HEK293 (cell line): ENCODE results near the gene DNAJC7.

Experiments used
- CTCF ChIA-PET: fragments of 350-600 bp; formaldehyde crosslinking; extraction: SDS; loops from one replicate; lab custom pipeline; 2021; ENCODE audit warnings: antibody characterized with exemption; lab: Yijun Ruan, JAX
- POLR2A ChIA-PET: fragments of 300-600 bp; formaldehyde crosslinking; extraction: SDS; loops from one replicate; lab custom pipeline; 2020; ENCODE audit warnings: antibody characterized with exemption, inconsistent platforms; lab: Yijun Ruan, JAX
- H3K27ac ChIP-seq: fragments of 200-500 bp; sonication (Bioruptor generic); 2 replicates; pipeline ENCODE4 v1.5.1; 2014; ENCODE audit warnings: low read depth, low read length, control low read depth, inconsistent platforms; ENCODE audit errors: extremely low read depth
- H3K36me3 ChIP-seq, 2 experiments: fragments of 200-500 bp in 1 of 2; sonication (Bioruptor generic) in 1 of 2; 1 replicate in 1 of 2; 2 replicates in 1 of 2; pipeline ENCODE4 v1.5.1; 2014 to 2017; ENCODE audit warnings: inconsistent platforms in 2 of 2, low read length in 2 of 2; ENCODE audit not compliant: control insufficient read depth in 2 of 2, insufficient read depth in 1 of 2
- H3K4me1 ChIP-seq: fragments of 200-500 bp; sonication (Bioruptor generic); 2 replicates; pipeline ENCODE4 v1.5.1; 2014; ENCODE audit warnings: mild to moderate bottlenecking, low read length, inconsistent platforms; ENCODE audit not compliant: control insufficient read depth, insufficient read depth
- H3K4me3 ChIP-seq: 2 replicates; pipeline ENCODE4 v1.5.1; 2011; ENCODE audit warnings: low read depth, mild to moderate bottlenecking, control low read depth, low read length, moderate library complexity
- H3K9me3 ChIP-seq: fragments of 200-500 bp; sonication (Bioruptor generic); 2 replicates; pipeline ENCODE4 v1.5.1; 2014; ENCODE audit warnings: low read depth, low read length, inconsistent platforms; ENCODE audit not compliant: control insufficient read depth, insufficient read depth
- GLIS1 ChIP-seq: fragments of 450-650 bp; formaldehyde crosslinking; IDR thresholded peaks from 2 replicates; pipeline ENCODE4 v1.5.1; 2016; ENCODE audit warnings: missing biosample characterization, missing genetic modification characterization
- GLIS2 ChIP-seq: fragments of 450-650 bp; formaldehyde crosslinking; IDR thresholded peaks from 2 replicates; pipeline ENCODE4 v1.5.1; 2016; ENCODE audit warnings: missing biosample characterization, missing genetic modification characterization
- MZF1 ChIP-seq: fragments of 450-650 bp; formaldehyde crosslinking; IDR thresholded peaks from 2 replicates; pipeline ENCODE4 v1.5.1; 2017; ENCODE audit warnings: missing biosample characterization, missing genetic modification characterization, borderline replicate concordance
- OSR2 ChIP-seq: fragments of 450-650 bp; formaldehyde crosslinking; IDR thresholded peaks from 2 replicates; pipeline ENCODE4 v1.5.1; 2016; ENCODE audit warnings: missing biosample characterization, missing genetic modification characterization
- SP3 ChIP-seq: fragments of 450-650 bp; formaldehyde crosslinking; IDR thresholded peaks from 2 replicates; pipeline ENCODE4 v1.5.1; 2016; ENCODE audit warnings: missing biosample characterization, missing genetic modification characterization
- TCF7L2 ChIP-seq: IDR thresholded peaks from 2 replicates; pipeline ENCODE4 v1.6.1; 2011; ENCODE audit warnings: low read depth, mild to moderate bottlenecking, inconsistent platforms, low read length, moderate library complexity, borderline replicate concordance
- YY2 ChIP-seq: fragments of 450-650 bp; formaldehyde crosslinking; IDR thresholded peaks from 2 replicates; pipeline ENCODE4 v1.5.1; 2016; ENCODE audit warnings: missing biosample characterization, missing genetic modification characterization
- ZBTB1 ChIP-seq: fragments of 450-650 bp; formaldehyde crosslinking; IDR thresholded peaks from 2 replicates; pipeline ENCODE4 v1.5.1; 2016; ENCODE audit warnings: missing biosample characterization, missing genetic modification characterization
- ZBTB17 ChIP-seq: fragments of 450-650 bp; formaldehyde crosslinking; IDR thresholded peaks from 2 replicates; pipeline ENCODE4 v1.5.1; 2016; ENCODE audit warnings: missing biosample characterization, missing genetic modification characterization
- ZBTB20 ChIP-seq: fragments of 450-650 bp; formaldehyde crosslinking; IDR thresholded peaks from 2 replicates; pipeline ENCODE4 v1.5.1; 2016; ENCODE audit warnings: missing biosample characterization, missing genetic modification characterization
- ZBTB48 ChIP-seq: fragments of 450-650 bp; formaldehyde crosslinking; IDR thresholded peaks from 2 replicates; pipeline ENCODE4 v1.5.1; 2016; ENCODE audit warnings: missing biosample characterization, missing genetic modification characterization
- ZBTB8A ChIP-seq: fragments of 450-650 bp; formaldehyde crosslinking; IDR thresholded peaks from 2 replicates; pipeline ENCODE4 v1.5.1; 2016; ENCODE audit warnings: missing biosample characterization, missing genetic modification characterization
- ZFHX2 ChIP-seq: fragments of 450-650 bp; formaldehyde crosslinking; conservative IDR thresholded peaks from 2 replicates; pipeline ENCODE4 v1.5.1; 2016; ENCODE audit warnings: missing biosample characterization, missing genetic modification characterization
- ZFP41 ChIP-seq: fragments of 450-650 bp; formaldehyde crosslinking; IDR thresholded peaks from 2 replicates; pipeline ENCODE4 v1.5.1; 2016; ENCODE audit warnings: missing biosample characterization, missing genetic modification characterization, borderline replicate concordance
- ZIC2 ChIP-seq: fragments of 450-650 bp; formaldehyde crosslinking; IDR thresholded peaks from 2 replicates; pipeline ENCODE4 v1.5.1; 2016; ENCODE audit warnings: missing biosample characterization, missing genetic modification characterization
- ZNF114 ChIP-seq: fragments of 450-650 bp; formaldehyde crosslinking; IDR thresholded peaks from 2 replicates; pipeline ENCODE4 v1.5.0; 2017; ENCODE audit warnings: missing biosample characterization, missing genetic modification characterization
- ZNF248 ChIP-seq: fragments of 450-650 bp; formaldehyde crosslinking; IDR thresholded peaks from 2 replicates; pipeline ENCODE4 v1.5.1; 2017; ENCODE audit warnings: missing biosample characterization, missing genetic modification characterization
- ZNF433 ChIP-seq: fragments of 450-650 bp; formaldehyde crosslinking; IDR thresholded peaks from 2 replicates; pipeline ENCODE4 v1.5.1; 2016; ENCODE audit warnings: missing biosample characterization, missing genetic modification characterization, low read depth
- ZNF549 ChIP-seq: fragments of 450-650 bp; IDR thresholded peaks from 2 replicates; pipeline ENCODE4 v1.5.1; 2018; ENCODE audit warnings: missing biosample characterization, missing genetic modification characterization, mild to moderate bottlenecking, inconsistent platforms, moderate library complexity
- ZNF585B ChIP-seq: fragments of 450-650 bp; formaldehyde crosslinking; IDR thresholded peaks from 2 replicates; pipeline ENCODE4 v1.5.1; 2016; ENCODE audit warnings: missing biosample characterization, missing genetic modification characterization
- ZNF621 ChIP-seq: fragments of 450-650 bp; formaldehyde crosslinking; IDR thresholded peaks from 2 replicates; pipeline ENCODE4 v1.5.1; 2017; ENCODE audit warnings: missing biosample characterization, missing genetic modification characterization
- TF ChIP-seq, protein P1 (sequence below): IDR thresholded peaks from 2 replicates; pipeline ENCODE4 v1.6.1; 2011; ENCODE audit warnings: mild to moderate bottlenecking, low read depth, low read length, borderline replicate concordance
- TF ChIP-seq, protein P2 (sequence below): fragments of 450-650 bp; formaldehyde crosslinking; IDR thresholded peaks from 2 replicates; pipeline ENCODE4 v1.5.1; 2017; ENCODE audit warnings: missing biosample characterization, missing genetic modification characterization

DNAJC7 gene

DNA sequence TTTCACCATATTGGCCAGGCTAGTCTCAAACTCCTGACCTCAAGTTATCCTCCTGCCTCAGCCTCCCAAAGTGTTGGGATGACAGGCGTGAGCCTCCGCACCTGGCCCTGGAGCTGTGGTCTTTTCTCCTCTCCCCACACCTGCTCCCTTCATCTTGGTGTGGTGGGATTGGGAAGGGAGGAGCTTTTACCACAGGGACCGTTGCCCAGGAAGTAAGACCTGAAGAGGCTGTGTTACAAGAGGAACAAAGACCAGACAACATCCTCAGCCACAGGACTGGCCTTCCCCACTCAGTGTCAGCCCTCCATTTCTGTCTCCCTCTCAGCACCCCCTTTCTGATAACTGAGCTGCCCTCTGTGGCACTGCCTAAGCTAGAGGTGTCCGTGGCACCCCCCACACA lies 42.6 kb upstream of the DNAJC7 start:
- Histone ChIP-seq H3K4me1 (no peaks in the 10 kb centered on the region), H3K27ac (no peak overlapping the region), H3K4me3 (no peak overlapping the region), H3K36me3 (no peaks in the 10 kb centered on the region)
- POLR2A ChIA-PET, result no interaction called here
- CTCF ChIA-PET, result interaction anchor here (0.5 to 6.5 kb wide), 3 partner anchors 7 to 42 kb away, joined by 3 to 49 read pairs (median 3); no protein-coding TSS in a partner anchor
- TF ChIP-seq, protein P1, sequence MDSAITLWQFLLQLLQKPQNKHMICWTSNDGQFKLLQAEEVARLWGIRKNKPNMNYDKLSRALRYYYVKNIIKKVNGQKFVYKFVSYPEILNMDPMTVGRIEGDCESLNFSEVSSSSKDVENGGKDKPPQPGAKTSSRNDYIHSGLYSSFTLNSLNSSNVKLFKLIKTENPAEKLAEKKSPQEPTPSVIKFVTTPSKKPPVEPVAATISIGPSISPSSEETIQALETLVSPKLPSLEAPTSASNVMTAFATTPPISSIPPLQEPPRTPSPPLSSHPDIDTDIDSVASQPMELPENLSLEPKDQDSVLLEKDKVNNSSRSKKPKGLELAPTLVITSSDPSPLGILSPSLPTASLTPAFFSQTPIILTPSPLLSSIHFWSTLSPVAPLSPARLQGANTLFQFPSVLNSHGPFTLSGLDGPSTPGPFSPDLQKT, result no peak
- TF ChIP-seq, all 188 proteins: peak for 0
- no peaks in the 10 kb centered on the region for H3K9me3 ChIP-seq

DNA sequence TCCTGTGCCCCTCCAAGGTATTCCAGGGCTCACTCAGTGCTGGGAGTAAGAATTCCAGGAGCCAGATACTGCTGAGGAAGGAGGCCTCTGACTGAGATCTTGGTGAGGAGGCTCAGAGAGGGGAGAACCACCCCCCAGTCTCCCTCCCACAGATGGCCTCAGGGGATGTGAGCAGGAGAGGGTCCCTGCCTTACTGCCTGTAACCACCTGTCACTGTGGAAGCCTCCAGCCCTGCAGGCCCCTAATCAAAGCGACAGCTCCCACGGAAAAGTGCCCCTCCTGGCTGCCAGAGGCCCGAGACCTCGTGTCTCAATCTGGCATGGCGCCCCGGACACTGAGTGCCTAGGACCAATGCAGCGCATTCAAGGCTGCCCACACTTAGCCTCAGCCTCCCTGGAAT lies 40.8 kb upstream of the DNAJC7 start:
- H3K27ac ChIP-seq, result no peak overlapping the region
- POLR2A ChIA-PET, result interaction anchor here (0.7 kb wide), 1 partner anchor 23 kb away, joined by 3 read pairs; no protein-coding TSS in a partner anchor
- H3K4me1 ChIP-seq, result no peaks in the 10 kb centered on the region
- TF ChIP-seq, protein P2, sequence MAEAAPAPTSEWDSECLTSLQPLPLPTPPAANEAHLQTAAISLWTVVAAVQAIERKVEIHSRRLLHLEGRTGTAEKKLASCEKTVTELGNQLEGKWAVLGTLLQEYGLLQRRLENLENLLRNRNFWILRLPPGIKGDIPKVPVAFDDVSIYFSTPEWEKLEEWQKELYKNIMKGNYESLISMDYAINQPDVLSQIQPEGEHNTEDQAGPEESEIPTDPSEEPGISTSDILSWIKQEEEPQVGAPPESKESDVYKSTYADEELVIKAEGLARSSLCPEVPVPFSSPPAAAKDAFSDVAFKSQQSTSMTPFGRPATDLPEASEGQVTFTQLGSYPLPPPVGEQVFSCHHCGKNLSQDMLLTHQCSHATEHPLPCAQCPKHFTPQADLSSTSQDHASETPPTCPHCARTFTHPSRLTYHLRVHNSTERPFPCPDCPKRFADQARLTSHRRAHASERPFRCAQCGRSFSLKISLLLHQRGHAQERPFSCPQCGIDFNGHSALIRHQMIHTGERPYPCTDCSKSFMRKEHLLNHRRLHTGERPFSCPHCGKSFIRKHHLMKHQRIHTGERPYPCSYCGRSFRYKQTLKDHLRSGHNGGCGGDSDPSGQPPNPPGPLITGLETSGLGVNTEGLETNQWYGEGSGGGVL (tag by site-specific recombination), result peak; percentile 65
- TF ChIP-seq ZBTB48 (tag by site-specific recombination), result 0 out of 2 replicates have a peak, but pooled peaks have one; percentile 27
- TF ChIP-seq GLIS1 (tag by site-specific recombination), result peak; percentile 79
- peak; percentile 44 for TF ChIP-seq GLIS2
- TF ChIP-seq ZNF114, result no peak
- TF ChIP-seq ZFHX2 (tag by site-specific recombination), result peak; percentile 34; the same call in 1 of the 2 replicates
- no peak for TF ChIP-seq MZF1 (tag by site-specific recombination)
- TF ChIP-seq ZIC2 (tag by site-specific recombination), result peak; percentile 66
- CTCF ChIA-PET, result interaction anchor here (0.5 to 6.5 kb wide), 4 partner anchors 9 to 43 kb away, joined by 3 to 49 read pairs (median 4); no protein-coding TSS in a partner anchor
- H3K9me3 ChIP-seq, result no peaks in the 10 kb centered on the region
- H3K36me3 ChIP-seq, result no peaks in the 10 kb centered on the region
- H3K4me3 ChIP-seq, result no peak overlapping the region

DNA sequence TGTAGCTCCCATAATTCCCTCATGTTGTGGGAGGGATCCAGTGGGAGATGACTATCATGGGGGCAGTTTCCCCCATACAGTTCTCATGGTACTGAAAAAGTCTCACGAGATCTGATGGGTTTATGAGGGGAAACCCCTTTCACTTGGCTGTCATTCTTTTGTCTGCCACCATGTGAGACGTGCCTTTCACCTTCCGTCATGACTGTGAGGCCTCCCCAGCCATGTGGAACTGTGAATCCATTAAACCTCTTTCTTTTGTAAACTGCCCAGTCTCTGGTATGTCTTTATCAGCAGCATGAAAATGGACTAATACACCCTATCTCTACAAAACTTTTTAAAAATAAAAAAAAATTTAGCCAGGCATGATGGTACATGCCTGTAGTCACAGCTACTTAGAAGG lies 39.4 kb upstream of the DNAJC7 start:
- Histone ChIP-seq H3K36me3 (no peaks in the 10 kb centered on the region), H3K27ac (no peak overlapping the region), H3K9me3 (no peaks in the 10 kb centered on the region), H3K4me3 (no peak overlapping the region), H3K4me1 (no peaks in the 10 kb centered on the region)
- POLR2A ChIA-PET, result no interaction called here
- CTCF ChIA-PET, result interaction anchor here (0.6 to 6.5 kb wide), 6 partner anchors 9 to 16 kb away, joined by 3 to 49 read pairs (median 5); no protein-coding TSS in a partner anchor
- TF ChIP-seq ZFP41 (tag by site-specific recombination) (no peak), ZNF549 (tag by site-specific recombination) (no peak), ZNF621 (tag by site-specific recombination) (no peak), ZNF433 (tag by site-specific recombination) (no peak), ZBTB8A (tag by site-specific recombination) (no peak), ZBTB1 (tag by site-specific recombination) (no peak), ZNF248 (tag by site-specific recombination) (no peak)

DNA sequence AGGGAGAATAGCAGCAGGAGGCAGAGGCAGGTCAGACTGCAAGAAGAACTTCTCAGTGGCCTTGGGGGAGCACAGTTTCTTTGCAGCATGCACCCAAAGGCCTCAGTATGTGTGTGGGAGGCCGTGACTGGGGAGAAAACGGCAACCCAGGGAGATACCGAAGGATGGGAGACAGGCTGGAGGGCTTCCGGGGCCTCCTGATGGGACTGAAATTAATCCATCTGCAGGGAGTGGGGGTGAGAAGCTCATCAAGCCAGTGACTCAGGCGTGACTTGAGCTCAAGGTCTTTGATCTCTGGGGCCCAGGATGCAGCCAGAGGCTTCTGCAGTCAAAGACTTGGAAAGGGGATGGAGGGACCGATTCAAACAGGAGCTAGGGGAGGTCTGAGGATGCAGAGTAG lies 38.3 kb upstream of the DNAJC7 start:
- no peaks in the 10 kb centered on the region for H3K36me3 ChIP-seq
- peak; percentile 60 for TF ChIP-seq GLIS2
- peak; percentile 79 for TF ChIP-seq ZIC2 (tag by site-specific recombination)
- TF ChIP-seq ZBTB17, result peak; percentile 64; the same call in 1 of the 2 replicates
- TF ChIP-seq ZNF585B (tag by site-specific recombination), result 0 out of 2 replicates have a peak, but pooled peaks have one; percentile 4
- peak; percentile 94 for TF ChIP-seq GLIS1 (tag by site-specific recombination)
- TF ChIP-seq OSR2 (tag by site-specific recombination), result peak; percentile 44; the same call in 1 of the 2 replicates
- no peak for TF ChIP-seq ZBTB48 (tag by site-specific recombination)
- TF ChIP-seq ZBTB20 (tag by site-specific recombination), result peak; percentile 67
- TF ChIP-seq TCF7L2, result peak; percentile 36; the same call in 1 of the 2 replicates
- TF ChIP-seq SP3 (tag by site-specific recombination), result no peak
- no peak for TF ChIP-seq YY2 (tag by site-specific recombination)

More for the DNA sequence above, 38.3 kb upstream of the DNAJC7 start:
- ChIA-PET POLR2A (interaction anchor here (1.2 kb wide), 1 partner anchor 10 kb away, joined by 3 read pairs; no protein-coding TSS in a partner anchor), CTCF (interaction anchor here (0.6 to 6.5 kb wide), 11 partner anchors 9 to 330 kb away, joined by 3 to 49 read pairs (median 4); no protein-coding TSS in a partner anchor)
- H3K4me3 ChIP-seq, result no peak overlapping the region
- no peak overlapping the region for H3K27ac ChIP-seq
- no peaks in the 10 kb centered on the region; the same call in 1 of the 2 replicates for H3K4me1 ChIP-seq
- H3K9me3 ChIP-seq, result no peaks in the 10 kb centered on the region
